ENCODE measurements around the gene CYP27B1. TPM values are rescaled to one million over a fixed set of nuclear protein-coding genes. Genes with fewer than 3 reads are reported as not detected.

Gene CYP27B1
- total and polyA plus RNA-seq, 9 of the 15 experiments (the other 6 are each of a cell fraction or from before 2014, with no cell fraction given) = 0.18 to 4.2 (median 1.8) TPM

DNA sequence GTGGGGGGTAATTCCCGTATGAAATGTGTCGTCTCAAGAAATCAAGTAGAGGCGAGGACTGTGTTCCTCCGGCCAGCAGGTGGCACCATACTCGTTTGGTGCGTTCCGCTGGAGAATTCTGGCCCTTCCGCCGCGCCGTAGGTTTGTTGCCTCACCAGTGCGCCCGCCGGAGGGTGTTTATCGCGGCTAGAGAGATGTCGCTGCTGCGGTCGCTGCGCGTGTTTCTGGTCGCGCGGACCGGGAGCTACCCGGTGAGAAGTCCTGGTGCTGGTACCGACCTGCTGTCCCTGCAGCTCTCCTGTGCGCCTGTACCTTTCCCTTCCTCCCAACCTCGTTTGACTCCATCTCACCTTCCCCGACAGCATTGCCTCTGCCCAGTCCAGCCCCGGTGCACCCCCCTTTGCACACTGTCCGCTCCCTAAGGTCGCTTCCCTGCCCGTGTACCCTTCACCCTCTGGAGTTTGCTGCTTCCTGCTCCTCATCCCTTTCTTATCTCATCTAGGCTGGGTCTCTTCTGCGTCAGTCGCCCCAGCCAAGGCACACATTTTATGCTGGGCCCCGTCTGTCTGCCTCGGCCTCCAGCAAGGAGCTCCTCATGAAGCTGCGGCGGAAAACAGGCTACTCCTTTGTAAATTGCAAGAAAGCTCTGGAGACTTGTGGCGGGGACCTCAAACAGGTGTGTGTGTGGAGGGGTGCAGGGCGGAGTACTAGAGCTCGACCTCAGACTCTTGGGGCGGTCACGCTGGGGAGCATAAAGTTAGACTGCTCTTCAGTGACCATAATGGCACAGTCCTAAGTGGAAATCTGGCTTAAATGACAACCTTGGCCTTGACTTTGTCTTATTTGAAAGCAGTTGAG lies 16.0 kb upstream of the CYP27B1 start, which contains the start of gene TSFM (continued):
- TF ChIP-seq, protein P1, sequence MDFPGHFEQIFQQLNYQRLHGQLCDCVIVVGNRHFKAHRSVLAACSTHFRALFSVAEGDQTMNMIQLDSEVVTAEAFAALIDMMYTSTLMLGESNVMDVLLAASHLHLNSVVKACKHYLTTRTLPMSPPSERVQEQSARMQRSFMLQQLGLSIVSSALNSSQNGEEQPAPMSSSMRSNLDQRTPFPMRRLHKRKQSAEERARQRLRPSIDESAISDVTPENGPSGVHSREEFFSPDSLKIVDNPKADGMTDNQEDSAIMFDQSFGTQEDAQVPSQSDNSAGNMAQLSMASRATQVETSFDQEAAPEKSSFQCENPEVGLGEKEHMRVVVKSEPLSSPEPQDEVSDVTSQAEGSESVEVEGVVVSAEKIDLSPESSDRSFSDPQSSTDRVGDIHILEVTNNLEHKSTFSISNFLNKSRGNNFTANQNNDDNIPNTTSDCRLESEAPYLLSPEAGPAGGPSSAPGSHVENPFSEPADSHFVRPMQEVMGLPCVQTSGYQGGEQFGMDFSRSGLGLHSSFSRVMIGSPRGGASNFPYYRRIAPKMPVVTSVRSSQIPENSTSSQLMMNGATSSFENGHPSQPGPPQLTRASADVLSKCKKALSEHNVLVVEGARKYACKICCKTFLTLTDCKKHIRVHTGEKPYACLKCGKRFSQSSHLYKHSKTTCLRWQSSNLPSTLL (IDR thresholded peaks at IDR 0.05) = no peak
- peak; percentile 70 to 93 for TF ChIP-seq MAZ (CRISPR knock-in tag; conservative IDR thresholded peaks at IDR 0.05 in 1 of 2, IDR thresholded peaks at IDR 0.05 in 1 of 2)
- TF ChIP-seq STAT5A (IDR thresholded peaks at IDR 0.05; ENCODE audit: borderline replicate concordance, low read length) = peak; percentile 43; the same call in 1 of the 2 replicates
- TF ChIP-seq HNRNPH1 (optimal IDR thresholded peaks at IDR 0.05; ENCODE audit: low read depth, low read length) = no peak
- TF ChIP-seq SIRT6 (IDR thresholded peaks at IDR 0.05; ENCODE audit: low read depth, low read length) = peak; percentile 81
- no peak for TF ChIP-seq BRCA1 (IDR thresholded peaks at IDR 0.05)
- no peak for TF ChIP-seq BRCA1 (CRISPR knock-in tag; IDR thresholded peaks at IDR 0.05)
- TF ChIP-seq BDP1 (IDR thresholded peaks at IDR 0.05; ENCODE audit: insufficient read depth, insufficient read length) = no peak
- TF ChIP-seq SRSF9 (IDR thresholded peaks at IDR 0.05; ENCODE audit: borderline replicate concordance, low read depth, low read length) = no peak
- TF ChIP-seq, protein P2, sequence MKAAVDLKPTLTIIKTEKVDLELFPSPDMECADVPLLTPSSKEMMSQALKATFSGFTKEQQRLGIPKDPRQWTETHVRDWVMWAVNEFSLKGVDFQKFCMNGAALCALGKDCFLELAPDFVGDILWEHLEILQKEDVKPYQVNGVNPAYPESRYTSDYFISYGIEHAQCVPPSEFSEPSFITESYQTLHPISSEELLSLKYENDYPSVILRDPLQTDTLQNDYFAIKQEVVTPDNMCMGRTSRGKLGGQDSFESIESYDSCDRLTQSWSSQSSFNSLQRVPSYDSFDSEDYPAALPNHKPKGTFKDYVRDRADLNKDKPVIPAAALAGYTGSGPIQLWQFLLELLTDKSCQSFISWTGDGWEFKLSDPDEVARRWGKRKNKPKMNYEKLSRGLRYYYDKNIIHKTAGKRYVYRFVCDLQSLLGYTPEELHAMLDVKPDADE (conservative IDR thresholded peaks at IDR 0.05; ENCODE audit: control insufficient read depth, low read depth, low read length) = peak; percentile 94
- no peak for TF ChIP-seq KAT8 (IDR thresholded peaks at IDR 0.05; ENCODE audit: low read depth)
- TF ChIP-seq NONO (IDR thresholded peaks at IDR 0.05; ENCODE audit: low read depth in 2 of 2, low read length in 1 of 2) = peak in 1 of 2 experiments; percentile 90; a peak in 2 of 4 replicates
- no peak for TF ChIP-seq KLF13 (tag; IDR thresholded peaks at IDR 0.05; ENCODE audit: borderline replicate concordance, low read depth)
- TF ChIP-seq ZNF324 (CRISPR knock-in tag; IDR thresholded peaks at IDR 0.05) = no peak
- TF ChIP-seq TCF7 (IDR thresholded peaks at IDR 0.05; ENCODE audit: borderline replicate concordance) = peak; percentile 64; the same call in 1 of the 2 replicates
- 0 out of 2 replicates have a peak, but pooled peaks have one; percentile 76 for TF ChIP-seq GTF2F1 (IDR thresholded peaks at IDR 0.05; ENCODE audit: low read depth, low read length)
- no peak for TF ChIP-seq SAFB2 (IDR thresholded peaks at IDR 0.05; ENCODE audit: borderline replicate concordance, low read depth, low read length, severe bottlenecking)
- TF ChIP-seq, protein P3, sequence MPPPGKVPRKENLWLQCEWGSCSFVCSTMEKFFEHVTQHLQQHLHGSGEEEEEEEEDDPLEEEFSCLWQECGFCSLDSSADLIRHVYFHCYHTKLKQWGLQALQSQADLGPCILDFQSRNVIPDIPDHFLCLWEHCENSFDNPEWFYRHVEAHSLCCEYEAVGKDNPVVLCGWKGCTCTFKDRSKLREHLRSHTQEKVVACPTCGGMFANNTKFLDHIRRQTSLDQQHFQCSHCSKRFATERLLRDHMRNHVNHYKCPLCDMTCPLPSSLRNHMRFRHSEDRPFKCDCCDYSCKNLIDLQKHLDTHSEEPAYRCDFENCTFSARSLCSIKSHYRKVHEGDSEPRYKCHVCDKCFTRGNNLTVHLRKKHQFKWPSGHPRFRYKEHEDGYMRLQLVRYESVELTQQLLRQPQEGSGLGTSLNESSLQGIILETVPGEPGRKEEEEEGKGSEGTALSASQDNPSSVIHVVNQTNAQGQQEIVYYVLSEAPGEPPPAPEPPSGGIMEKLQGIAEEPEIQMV (tag; conservative IDR thresholded peaks at IDR 0.05; ENCODE audit: low read depth) = no peak
- no peak for TF ChIP-seq ZNF274 (IDR thresholded peaks at IDR 0.05; ENCODE audit: borderline replicate concordance, low read depth, low read length)
- TF ChIP-seq, protein P4, sequence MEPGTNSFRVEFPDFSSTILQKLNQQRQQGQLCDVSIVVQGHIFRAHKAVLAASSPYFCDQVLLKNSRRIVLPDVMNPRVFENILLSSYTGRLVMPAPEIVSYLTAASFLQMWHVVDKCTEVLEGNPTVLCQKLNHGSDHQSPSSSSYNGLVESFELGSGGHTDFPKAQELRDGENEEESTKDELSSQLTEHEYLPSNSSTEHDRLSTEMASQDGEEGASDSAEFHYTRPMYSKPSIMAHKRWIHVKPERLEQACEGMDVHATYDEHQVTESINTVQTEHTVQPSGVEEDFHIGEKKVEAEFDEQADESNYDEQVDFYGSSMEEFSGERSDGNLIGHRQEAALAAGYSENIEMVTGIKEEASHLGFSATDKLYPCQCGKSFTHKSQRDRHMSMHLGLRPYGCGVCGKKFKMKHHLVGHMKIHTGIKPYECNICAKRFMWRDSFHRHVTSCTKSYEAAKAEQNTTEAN (CRISPR knock-in tag; IDR thresholded peaks at IDR 0.05) = peak; percentile 88; the same call in 1 of the 2 replicates
- no peak for TF ChIP-seq ZNF830 (CRISPR knock-in tag; IDR thresholded peaks at IDR 0.05)
- TF ChIP-seq ZNF121 (CRISPR knock-in tag; conservative IDR thresholded peaks at IDR 0.05) = no peak
